SK-N-SH (cell line): ENCODE measurements around the gene PRRC2A. TPM values are rescaled to one million over a fixed set of nuclear protein-coding genes. Genes with fewer than 3 reads are reported as not detected.

Experiments used
- CTCF ChIA-PET: fragments of 300-600, 350-600 bp; formaldehyde crosslinking; extraction: SDS; loops from one replicate; lab custom pipeline; 2021; lab: Yijun Ruan, JAX
- POLR2A ChIA-PET: fragments of 350-600 bp; sonication (Branson Sonifier 250); formaldehyde crosslinking; extraction: SDS; loops from one replicate; lab custom pipeline; 2020; ENCODE audit warnings: antibody characterized with exemption, inconsistent platforms; lab: Yijun Ruan, JAX
- DNase-seq: peaks from one replicate; pipeline ENCODE4 v3.0.0; 2012
- H2AFZ ChIP-seq: fragments of 200-600 bp; sonication (generic); 2 replicates; pipeline ENCODE4 v1.8.1; 2016; ENCODE audit warnings: antibody characterized with exemption, mild to moderate bottlenecking, low read depth
- H3F3A ChIP-seq: fragments of 200-600 bp; sonication (generic); replicated peaks from 2 replicates; pipeline ENCODE3; 2016; ENCODE audit warnings: antibody characterized with exemption, mild to moderate bottlenecking; ENCODE audit not compliant: insufficient read depth
- H3K27ac ChIP-seq, 2 experiments: fragments of 200-500 bp in 1 of 2; fragments of 200-600 bp in 1 of 2; sonication (Bioruptor generic) in 1 of 2; sonication (generic), shearing (Covaris generic) in 1 of 2; 2 replicates each; pipeline versions ENCODE4 v1.5.1 to v1.6.1; 2014 to 2016; ENCODE audit warnings: low read depth in 2 of 2, inconsistent platforms in 1 of 2, low read length in 1 of 2, mild to moderate bottlenecking in 1 of 2, mixed read lengths in 1 of 2
- H3K27me3 ChIP-seq: fragments of 200-600 bp; sonication (generic), shearing (Covaris generic); 2 replicates; pipeline ENCODE4 v1.6.1; 2016; ENCODE audit warnings: mixed run types; ENCODE audit not compliant: insufficient read depth
- H3K36me3 ChIP-seq, 2 experiments: fragments of 200-500 bp in 1 of 2; fragments of 200-600 bp in 1 of 2; sonication (Bioruptor generic) in 1 of 2; sonication (generic) in 1 of 2; replicated peaks in 1 of 2; 2 replicates each; pipeline versions ENCODE3 to v1.5.1; 2014 to 2016; ENCODE audit warnings: low read length in 1 of 2, mild to moderate bottlenecking in 1 of 2; ENCODE audit not compliant: insufficient read depth in 2 of 2, control insufficient read depth in 1 of 2
- H3K4me1 ChIP-seq, 2 experiments: fragments of 200-500 bp in 1 of 2; fragments of 200-600 bp in 1 of 2; sonication (Bioruptor generic) in 1 of 2; sonication (generic), shearing (Covaris generic) in 1 of 2; 2 replicates each; pipeline versions ENCODE4 v1.5.1 to v1.6.1; 2014 to 2016; ENCODE audit warnings: low read depth in 1 of 2, low read length in 1 of 2, mixed run types in 1 of 2; ENCODE audit not compliant: insufficient read depth in 2 of 2, control insufficient read depth in 1 of 2
- H3K4me2 ChIP-seq: fragments of 200-600 bp; sonication (generic), shearing (Covaris generic); 2 replicates; pipeline ENCODE4 v1.6.1; 2017; ENCODE audit warnings: mixed run types
- H3K4me3 ChIP-seq, 2 experiments: fragments of 200-500 bp in 1 of 2; fragments of 200-600 bp in 1 of 2; sonication (Bioruptor generic) in 1 of 2; sonication (generic), shearing (Covaris generic) in 1 of 2; 2 replicates each; pipeline versions ENCODE4 v1.5.1 to v1.8.1; 2014 to 2016; ENCODE audit warnings: low read depth in 2 of 2, inconsistent platforms in 1 of 2, low read length in 1 of 2, mild to moderate bottlenecking in 1 of 2, mixed read lengths in 1 of 2, moderate library complexity in 1 of 2
- H3K79me2 ChIP-seq: fragments of 200-600 bp; sonication (generic); 2 replicates; pipeline ENCODE4 v1.8.1; 2017; ENCODE audit warnings: mild to moderate bottlenecking; ENCODE audit not compliant: insufficient read depth
- H3K9ac ChIP-seq: fragments of 200-600 bp; sonication (generic); 2 replicates; pipeline ENCODE4 v1.6.1; 2017; ENCODE audit warnings: mixed run types
- H3K9me2 ChIP-seq: fragments of 200-600 bp; sonication (generic); 2 replicates; pipeline ENCODE4 v1.6.1; 2017; ENCODE audit warnings: mixed run types
- H3K9me3 ChIP-seq: fragments of 200-600 bp; sonication (generic); 2 replicates; pipeline ENCODE4 v1.6.1; 2017; ENCODE audit warnings: mixed run types, mild to moderate bottlenecking, moderate library complexity
- H4K20me1 ChIP-seq: fragments of 200-600 bp; sonication (generic); 2 replicates; pipeline ENCODE4 v1.6.1; 2017; ENCODE audit warnings: mild to moderate bottlenecking, mixed run types; ENCODE audit not compliant: insufficient read depth
- CHD2 ChIP-seq: fragments of 150-350 bp; IDR thresholded peaks from 2 replicates; pipeline ENCODE4 v1.6.1; 2018; ENCODE audit warnings: low read length; ENCODE audit not compliant: partially characterized antibody
- EP300 ChIP-seq, 2 experiments: IDR thresholded peaks; 2 replicates each; pipeline versions ENCODE4 v1.4.0 to v1.6.1; 2012; ENCODE audit warnings: borderline replicate concordance in 1 of 2, low read depth in 1 of 2, low read length in 1 of 2
- FOSL2 ChIP-seq: IDR thresholded peaks from 2 replicates; pipeline ENCODE4 v1.4.0; 2012; ENCODE audit warnings: low read depth, mild to moderate bottlenecking, moderate library complexity, borderline replicate concordance
- FOXJ3 ChIP-seq: sonication (generic); formaldehyde crosslinking; IDR thresholded peaks from 2 replicates; pipeline ENCODE4 v1.5.1; 2020; ENCODE audit warnings: mild to moderate bottlenecking, missing genetic modification reagents
- FOXM1 ChIP-seq: IDR thresholded peaks from 2 replicates; pipeline ENCODE4 v1.4.0; 2012; ENCODE audit warnings: low read depth, mild to moderate bottlenecking
- GABPA ChIP-seq: IDR thresholded peaks from 2 replicates; pipeline ENCODE4 v1.4.0; 2012; ENCODE audit warnings: low read depth, mild to moderate bottlenecking
- JUND ChIP-seq: IDR thresholded peaks from 2 replicates; pipeline ENCODE4 v1.4.0; 2012
- MEF2A ChIP-seq: IDR thresholded peaks from 2 replicates; pipeline ENCODE4 v1.4.0; 2012; ENCODE audit warnings: low read depth, borderline replicate concordance
- NFIC ChIP-seq: IDR thresholded peaks from 2 replicates; pipeline ENCODE4 v1.4.0; 2012; ENCODE audit warnings: borderline replicate concordance
- NRF1 ChIP-seq: IDR thresholded peaks from 2 replicates; pipeline ENCODE4 v1.6.1; 2012; ENCODE audit warnings: low read depth, mild to moderate bottlenecking, low read length
- RAD21 ChIP-seq: IDR thresholded peaks from 2 replicates; pipeline ENCODE4 v1.6.1; 2012; ENCODE audit warnings: mild to moderate bottlenecking, low read length
- RXRA ChIP-seq: IDR thresholded peaks from 2 replicates; pipeline ENCODE4 v1.4.0; 2012; ENCODE audit warnings: low read depth, mild to moderate bottlenecking, borderline replicate concordance
- SIN3A ChIP-seq: IDR thresholded peaks from 2 replicates; pipeline ENCODE4 v1.6.1; 2012; ENCODE audit warnings: low read depth, mild to moderate bottlenecking, low read length, moderate library complexity, borderline replicate concordance
- SMC3 ChIP-seq: IDR thresholded peaks from 2 replicates; pipeline ENCODE4 v1.6.1; 2012; ENCODE audit warnings: low read depth, low read length, improper control_type of control experiment
- YY1 ChIP-seq: IDR thresholded peaks from 2 replicates; pipeline ENCODE4 v1.4.0; 2012; ENCODE audit warnings: low read depth, mild to moderate bottlenecking
- WGBS: methylation state at CpG from one replicate; pipeline ENCODE4 v1.1.6; 2017; ENCODE audit warnings: low lambda C conversion rate; 5-methylcytosine and 5-hydroxymethylcytosine counted together
- polyA plus RNA-seq, 3 experiments: library from polyadenylated mRNA; depleted of rRNA; stranded (reverse); fragments of >200 nt; gene quantifications; 2 replicates each; pipeline ENCODE4 v1.2.3, GENCODE V29; 2012
- TF ChIP-seq, protein P1 (sequence below): IDR thresholded peaks from 2 replicates; pipeline ENCODE4 v1.6.1; 2012; ENCODE audit warnings: mild to moderate bottlenecking, low read depth, low read length, moderate library complexity
- TF ChIP-seq, protein P2 (sequence below): fragments of 150-350 bp; IDR thresholded peaks from 2 replicates; pipeline ENCODE4 v1.6.1; 2017; ENCODE audit warnings: antibody characterized with exemption, low read length, low read depth, borderline replicate concordance
- TF ChIP-seq, protein P3 (sequence below): IDR thresholded peaks from 2 replicates; pipeline ENCODE4 v1.4.0; 2012; ENCODE audit warnings: low read depth, borderline replicate concordance

PRRC2A gene
- polyA plus RNA-seq, 1 of the 3 experiments (the other 2 are of a cell fraction): 76.1 TPM

DNA sequence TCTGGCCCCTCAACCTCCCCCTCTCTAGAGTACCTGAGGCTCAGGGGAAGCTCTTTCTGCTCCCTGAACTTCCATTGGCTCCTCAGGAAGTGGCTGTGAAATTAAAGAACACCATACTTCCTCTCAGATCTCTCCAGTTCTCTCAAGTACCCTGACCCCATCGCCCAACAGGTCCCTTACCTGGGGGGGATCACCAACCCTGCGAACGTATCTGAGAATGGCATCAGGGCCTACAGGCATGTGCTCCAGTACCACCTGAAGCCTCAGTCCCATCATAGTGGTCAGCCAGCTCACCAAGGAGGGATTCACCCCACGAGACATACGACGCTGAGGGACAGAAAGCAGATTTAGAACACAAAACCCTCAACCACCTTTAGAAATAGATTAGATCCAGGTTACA lies 20.1 kb downstream of the PRRC2A start:
- TF ChIP-seq, protein P1, sequence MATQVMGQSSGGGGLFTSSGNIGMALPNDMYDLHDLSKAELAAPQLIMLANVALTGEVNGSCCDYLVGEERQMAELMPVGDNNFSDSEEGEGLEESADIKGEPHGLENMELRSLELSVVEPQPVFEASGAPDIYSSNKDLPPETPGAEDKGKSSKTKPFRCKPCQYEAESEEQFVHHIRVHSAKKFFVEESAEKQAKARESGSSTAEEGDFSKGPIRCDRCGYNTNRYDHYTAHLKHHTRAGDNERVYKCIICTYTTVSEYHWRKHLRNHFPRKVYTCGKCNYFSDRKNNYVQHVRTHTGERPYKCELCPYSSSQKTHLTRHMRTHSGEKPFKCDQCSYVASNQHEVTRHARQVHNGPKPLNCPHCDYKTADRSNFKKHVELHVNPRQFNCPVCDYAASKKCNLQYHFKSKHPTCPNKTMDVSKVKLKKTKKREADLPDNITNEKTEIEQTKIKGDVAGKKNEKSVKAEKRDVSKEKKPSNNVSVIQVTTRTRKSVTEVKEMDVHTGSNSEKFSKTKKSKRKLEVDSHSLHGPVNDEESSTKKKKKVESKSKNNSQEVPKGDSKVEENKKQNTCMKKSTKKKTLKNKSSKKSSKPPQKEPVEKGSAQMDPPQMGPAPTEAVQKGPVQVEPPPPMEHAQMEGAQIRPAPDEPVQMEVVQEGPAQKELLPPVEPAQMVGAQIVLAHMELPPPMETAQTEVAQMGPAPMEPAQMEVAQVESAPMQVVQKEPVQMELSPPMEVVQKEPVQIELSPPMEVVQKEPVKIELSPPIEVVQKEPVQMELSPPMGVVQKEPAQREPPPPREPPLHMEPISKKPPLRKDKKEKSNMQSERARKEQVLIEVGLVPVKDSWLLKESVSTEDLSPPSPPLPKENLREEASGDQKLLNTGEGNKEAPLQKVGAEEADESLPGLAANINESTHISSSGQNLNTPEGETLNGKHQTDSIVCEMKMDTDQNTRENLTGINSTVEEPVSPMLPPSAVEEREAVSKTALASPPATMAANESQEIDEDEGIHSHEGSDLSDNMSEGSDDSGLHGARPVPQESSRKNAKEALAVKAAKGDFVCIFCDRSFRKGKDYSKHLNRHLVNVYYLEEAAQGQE: no peak
- TF ChIP-seq MEF2A (no peak), RXRA (no peak), EP300 (IDR thresholded peaks at IDR 0.05; ENCODE audit: borderline replicate concordance in 1 of 2, low read depth in 1 of 2, low read length in 1 of 2) (no peak), SMC3 (no peak), RAD21 (no peak), FOXM1 (no peak), CHD2 (no peak), FOXJ3 (CRISPR knock-in tag) (no peak), YY1 (no peak), SIN3A (no peak), FOSL2 (no peak), NRF1 (no peak), NFIC (no peak), GABPA (no peak), JUND (no peak)
- TF ChIP-seq, protein P2, sequence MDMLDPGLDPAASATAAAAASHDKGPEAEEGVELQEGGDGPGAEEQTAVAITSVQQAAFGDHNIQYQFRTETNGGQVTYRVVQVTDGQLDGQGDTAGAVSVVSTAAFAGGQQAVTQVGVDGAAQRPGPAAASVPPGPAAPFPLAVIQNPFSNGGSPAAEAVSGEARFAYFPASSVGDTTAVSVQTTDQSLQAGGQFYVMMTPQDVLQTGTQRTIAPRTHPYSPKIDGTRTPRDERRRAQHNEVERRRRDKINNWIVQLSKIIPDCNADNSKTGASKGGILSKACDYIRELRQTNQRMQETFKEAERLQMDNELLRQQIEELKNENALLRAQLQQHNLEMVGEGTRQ: no peak
- TF ChIP-seq, protein P3, sequence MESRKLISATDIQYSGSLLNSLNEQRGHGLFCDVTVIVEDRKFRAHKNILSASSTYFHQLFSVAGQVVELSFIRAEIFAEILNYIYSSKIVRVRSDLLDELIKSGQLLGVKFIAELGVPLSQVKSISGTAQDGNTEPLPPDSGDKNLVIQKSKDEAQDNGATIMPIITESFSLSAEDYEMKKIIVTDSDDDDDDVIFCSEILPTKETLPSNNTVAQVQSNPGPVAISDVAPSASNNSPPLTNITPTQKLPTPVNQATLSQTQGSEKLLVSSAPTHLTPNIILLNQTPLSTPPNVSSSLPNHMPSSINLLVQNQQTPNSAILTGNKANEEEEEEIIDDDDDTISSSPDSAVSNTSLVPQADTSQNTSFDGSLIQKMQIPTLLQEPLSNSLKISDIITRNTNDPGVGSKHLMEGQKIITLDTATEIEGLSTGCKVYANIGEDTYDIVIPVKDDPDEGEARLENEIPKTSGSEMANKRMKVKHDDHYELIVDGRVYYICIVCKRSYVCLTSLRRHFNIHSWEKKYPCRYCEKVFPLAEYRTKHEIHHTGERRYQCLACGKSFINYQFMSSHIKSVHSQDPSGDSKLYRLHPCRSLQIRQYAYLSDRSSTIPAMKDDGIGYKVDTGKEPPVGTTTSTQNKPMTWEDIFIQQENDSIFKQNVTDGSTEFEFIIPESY: no peak
- Histone ChIP-seq H3K9me2 (no peaks in the 10 kb centered on the region), H3K79me2 (peaks cover under 1% of the 10 kb centered on the region; the same call in 1 of the 2 replicates), H3K9me3 (no peaks in the 10 kb centered on the region), H3K27me3 (no peaks in the 10 kb centered on the region), H3F3A (peaks cover 49% of the 10 kb centered on the region), H3K4me3 (no peak overlapping the region), H3K36me3 (peaks cover 34 to 88% of the 10 kb centered on the region in 2 experiments), H3K4me2 (no peak overlapping the region), H2AFZ (no peak overlapping the region), H3K9ac (no peak overlapping the region), H3K27ac (peak overlapping the region in 1 of 2 experiments; percentile 65; a peak in 2 of 4 replicates), H3K4me1 (no peaks in the 10 kb centered on the region), H4K20me1 (no peaks in the 10 kb centered on the region)
- ChIA-PET POLR2A (interaction anchor here (1.1 to 1.2 kb wide), 2 partner anchors 18 to 19 kb away, joined by 3 to 6 read pairs; no protein-coding TSS in a partner anchor), CTCF (interaction anchor here (1.1 kb wide), 1 partner anchor 66 kb away, joined by 3 read pairs; no protein-coding TSS in a partner anchor)
- DNase-seq: no peak
- WGBS: 96% methylated on average over 6 of the region's 6 CpGs
